Measurements from ENCODE around the gene GIGYF2. TPM values are rescaled to one million over a fixed set of nuclear protein-coding genes. Genes with fewer than 3 reads are reported as not detected.

GIGYF2 gene
- 45.4 and 61.8 TPM in 2 replicates for total RNA-seq

GRCh38 chr2:232697059-232697806 is at the start of gene GIGYF2:
TSS of gene GIGYF2 (plus strand) at chr2:232697331. CDS start at chr2:232735198, 37,867 bp downstream.

GRCh38 chr2:232776435-232776834 is 79.3 kb downstream of the GIGYF2 start, which contains the start of gene KCNJ13:
TSS of gene KCNJ13 (minus strand) at chr2:232776565. CDS start at chr2:232771362, 5,203 bp downstream.

GRCh38 chr2:232870018-232870765 is 173.1 kb downstream of the GIGYF2 start, which contains the start of gene SNORC:
TSS of gene SNORC (plus strand) at chr2:232870264. CDS start at chr2:232870342, 78 bp downstream.

Other genes with a start within 250 kb of the GIGYF2 start
- gene ALPI, start 241.2 kb upstream of the GIGYF2 start, total RNA-seq: not detected in 2 replicates
- not detected in 2 replicates for gene ECEL1, start 209.5 kb upstream of the GIGYF2 start, total RNA-seq
- not detected in 2 replicates for gene PRSS56, start 176.9 kb upstream of the GIGYF2 start, total RNA-seq
- gene CHRND, start 171.2 kb upstream of the GIGYF2 start, total RNA-seq: not detected in 2 replicates
- gene CHRNG, start 157.6 kb upstream of the GIGYF2 start, total RNA-seq: not detected in 2 replicates
- gene TIGD1, start 146.8 kb upstream of the GIGYF2 start, total RNA-seq: 2.4 and 3.3 TPM in 2 replicates
- 78.7 and 84.8 TPM in 2 replicates for gene EIF4E2, start 146.6 kb upstream of the GIGYF2 start, total RNA-seq
- gene EFHD1, start 63.7 kb upstream of the GIGYF2 start, total RNA-seq: not detected in 2 replicates
- gene KCNJ13, start 79.2 kb downstream of the GIGYF2 start, total RNA-seq: 0.14 and 2.7 TPM in 2 replicates
- gene SNORC, start 172.9 kb downstream of the GIGYF2 start, total RNA-seq: 0.89 and 1.2 TPM in 2 replicates

All from smooth muscle cell of the umbilical artery (primary cell).